Lung (tissue), 12 donors: ENCODE results near the gene GCK. TPM values are rescaled to one million over a fixed set of nuclear protein-coding genes. Genes with fewer than 3 reads are reported as not detected.
"Not testable (repeated sequence)": the region's sequence is repeated elsewhere in the genome, so short reads cannot be mapped to it uniquely, and the experiment has no call there.

Experiments
- ATAC-seq: fragments of 200-7000 bp; cut with Tn5 transposase; one replicate; pipeline ENCODE4 v1.9.1; 2020; ENCODE audit warnings: moderate number of reproducible peaks; ENCODE audit not compliant: insufficient read depth, low FRiP score
- DNase-seq, 3 donors: peaks; one replicate each; pipeline ENCODE4 v3.0.0-alpha.2; 2013 to 2017
- H3K27ac ChIP-seq, 2 donors: one replicate each; pipeline ENCODE4 v1.5.1; 2013; ENCODE audit warnings: mild to moderate bottlenecking in 2 of 2, moderate library complexity in 2 of 2, control low read depth in 1 of 2, inconsistent platforms in 1 of 2, low read depth in 1 of 2, low read length in 1 of 2
- H3K27me3 ChIP-seq, 3 donors: one replicate each; pipeline ENCODE4 v1.5.1; 2013; ENCODE audit warnings: low read length in 2 of 3; ENCODE audit not compliant: control insufficient read depth in 3 of 3, insufficient read depth in 3 of 3
- H3K36me3 ChIP-seq, 4 donors: one replicate each; pipeline ENCODE4 v1.5.1; 2013; ENCODE audit warnings: low read length in 4 of 4, mild to moderate bottlenecking in 1 of 4, moderate library complexity in 1 of 4; ENCODE audit not compliant: control insufficient read depth in 4 of 4, insufficient read depth in 4 of 4
- H3K4me1 ChIP-seq, 5 donors: one replicate each; pipeline ENCODE4 v1.5.1; 2013; ENCODE audit warnings: low read length in 5 of 5, mild to moderate bottlenecking in 2 of 5, moderate library complexity in 1 of 5; ENCODE audit not compliant: control insufficient read depth in 5 of 5, insufficient read depth in 5 of 5
- H3K4me3 ChIP-seq: one replicate; pipeline ENCODE4 v1.5.1; 2013; ENCODE audit warnings: mild to moderate bottlenecking, control low read depth, moderate library complexity
- H3K9ac ChIP-seq, 2 donors: one replicate each; pipeline ENCODE4 v1.5.1; 2013; ENCODE audit warnings: low read length in 2 of 2, control low read depth in 1 of 2; ENCODE audit not compliant: insufficient read depth in 1 of 2
- H3K9me3 ChIP-seq, 4 donors: one replicate each; pipeline ENCODE4 v1.5.1; 2013; ENCODE audit warnings: low read length in 3 of 4, mild to moderate bottlenecking in 1 of 4, moderate library complexity in 1 of 4; ENCODE audit not compliant: control insufficient read depth in 4 of 4, insufficient read depth in 3 of 4
- CTCF ChIP-seq: IDR thresholded peaks from 2 replicates; pipeline ENCODE4 v1.5.1; 2012; ENCODE audit warnings: mild to moderate bottlenecking; ENCODE audit errors: control extremely low read depth, extremely low read depth
- WGBS, 2 donors: extraction: QIAGEN DNeasy Blood & Tissue Kit; methylation state at CpG; one replicate each; pipeline ENCODE4 v1.1.7; 2013; 5-methylcytosine and 5-hydroxymethylcytosine counted together
- polyA plus RNA-seq, 2 donors: library from polyadenylated mRNA; stranded (reverse); fragments of 200-250 nt; gene quantifications; one replicate each; pipeline ENCODE4 v1.2.1, GENCODE V29; 2013
- total RNA-seq, 2 donors: library from RNA; depleted of rRNA in 1 of 2; stranded (reverse); fragments of >200 nt in 1 of 2; gene quantifications; one replicate each; pipeline ENCODE4 v1.2.1, GENCODE V29; 2014 to 2021
- donor health status: control.
- donor health status: control.
- donor health status: Bipolar disorder and iron deficiency.
- donor health status: healthy.
- donor health status: DM: yes; HTN: yes; CAD: no.

Gene GCK
- total and polyA plus RNA-seq, 4 donors = 0.25 to 1.1 (median 0.43) TPM

- Histone ChIP-seq H3K27ac (no peak overlapping the region), H3K36me3 (no peaks in the 10 kb centered on the region), H3K9me3 (peaks cover 0 to 2% (median 0%) of the 10 kb centered on the region in 4 donors), H3K4me1 (no peaks in the 10 kb centered on the region), H3K4me3 (no peak overlapping the region), H3K9ac (no peak overlapping the region), H3K27me3 (peaks cover 0 to 4% (median 0%) of the 10 kb centered on the region in 3 donors)
- ATAC-seq (no peak), DNase-seq (no peak)
- TF ChIP-seq CTCF = no peak
- 50 to 68% methylated on average over 3 of the region's 3 CpGs for WGBS, 2 donors
Measured at GRCh38 chr7:44173911-44174693, 15.1 kb downstream of the GCK start.

GRCh38 chr7:44172803-44173424, 16.3 kb downstream of the GCK start:
- DNase-seq (no peak), ATAC-seq (no peak)

GRCh38 chr7:44172352-44172751, 16.9 kb downstream of the GCK start:
- ATAC-seq (no peak), DNase-seq (no peak)

More at GRCh38 chr7:44172803-44173424, 16.3 kb downstream of the GCK start:
- no peaks in the 10 kb centered on the region for H3K36me3 ChIP-seq
- H3K9me3 ChIP-seq = peaks cover 0 to 2% (median 0%) of the 10 kb centered on the region in 4 donors
- H3K27me3 ChIP-seq = peaks cover 0 to 4% (median 0%) of the 10 kb centered on the region in 3 donors
- no peak overlapping the region for H3K9ac ChIP-seq
- H3K4me1 ChIP-seq = no peaks in the 10 kb centered on the region
- no peak overlapping the region for H3K27ac ChIP-seq
- WGBS, 2 donors = 79 to 91% methylated on average over 6 of the region's 6 CpGs
- no peak overlapping the region for H3K4me3 ChIP-seq
- no peak for TF ChIP-seq CTCF

GRCh38 chr7:44171901-44172300, 17.3 kb downstream of the GCK start:
- not testable (repeated sequence) for H3K27me3 ChIP-seq, H3K27ac ChIP-seq, DNase-seq, H3K36me3 ChIP-seq, H3K9ac ChIP-seq, H3K4me1 ChIP-seq, H3K9me3 ChIP-seq, H3K4me3 ChIP-seq, ATAC-seq
- WGBS, 2 donors = 96 to 97% methylated on average over 9 of the region's 9 CpGs

More at GRCh38 chr7:44172352-44172751, 16.9 kb downstream of the GCK start:
- Histone ChIP-seq H3K4me1 (no peaks in the 10 kb centered on the region), H3K36me3 (no peaks in the 10 kb centered on the region), H3K27ac (no peak overlapping the region), H3K9me3 (peaks cover 0 to 2% (median 0%) of the 10 kb centered on the region in 4 donors), H3K9ac (no peak overlapping the region), H3K4me3 (no peak overlapping the region), H3K27me3 (peaks cover 0 to 4% (median 0%) of the 10 kb centered on the region in 3 donors)
- TF ChIP-seq CTCF = no peak
